Erythroblast (primary cell): ENCODE measurements around the gene HSD17B14.

Experiments used
- GATA1 ChIP-seq: IDR thresholded peaks from 2 replicates; pipeline ENCODE4 v1.6.1; 2011; ENCODE audit warnings: low read depth, mild to moderate bottlenecking, control low read depth, low read length, moderate library complexity
- POLR2A ChIP-seq: IDR thresholded peaks from 2 replicates; pipeline ENCODE4 v1.6.1; 2011; ENCODE audit warnings: mild to moderate bottlenecking, low read length

GRCh38 chr19:48872182-48872883 is 36.0 kb upstream of the HSD17B14 start, which contains the start of gene PPP1R15A:
- TF ChIP-seq POLR2A (peak; percentile 100), GATA1 (no peak)
